ENCODE results near the gene PPP2R5D.

The PPP2R5D gene

DNA sequence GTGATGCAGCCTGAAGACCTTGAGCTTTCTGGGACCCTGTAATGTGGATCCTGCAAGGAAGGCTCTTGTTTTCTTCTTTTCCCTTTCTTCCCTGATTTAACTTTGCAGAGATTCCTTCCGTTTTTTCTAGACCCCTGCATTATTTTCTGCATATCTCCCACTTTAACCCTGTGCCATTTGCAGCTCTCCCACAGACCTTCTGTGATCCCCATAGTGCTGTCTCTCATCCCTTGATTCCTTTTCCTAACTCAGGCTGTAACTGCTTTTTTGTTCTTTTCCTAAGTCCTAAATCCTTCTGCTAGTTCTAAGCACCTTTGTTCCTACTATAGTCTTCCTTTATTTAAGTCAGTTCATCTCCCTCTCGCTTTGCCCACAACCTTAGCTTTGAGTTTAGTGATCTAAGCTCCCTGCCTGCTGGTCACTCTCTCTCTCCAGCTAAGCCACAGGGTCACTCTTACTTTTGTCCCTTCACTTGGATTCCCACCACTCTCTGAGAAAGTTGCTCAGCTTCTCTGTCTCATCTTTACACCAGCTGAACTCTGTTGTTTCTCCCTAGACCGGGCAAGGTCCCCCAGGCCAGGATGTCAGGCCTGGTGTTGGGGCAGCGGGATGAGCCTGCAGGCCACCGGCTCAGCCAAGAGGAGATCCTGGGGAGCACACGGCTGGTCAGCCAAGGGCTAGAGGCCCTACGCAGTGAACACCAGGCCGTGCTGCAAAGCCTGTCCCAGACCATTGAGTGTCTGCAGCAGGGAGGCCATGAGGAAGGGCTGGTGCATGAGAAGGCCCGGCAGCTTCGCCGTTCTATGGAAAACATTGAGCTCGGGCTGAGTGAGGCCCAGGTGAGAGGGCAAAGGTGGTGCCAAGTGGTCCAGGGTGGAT lies 76.6 kb downstream of the PPP2R5D start:
- TF ChIP-seq GATA2 (IDR thresholded peaks at IDR 0.05; ENCODE audit: low read depth, low read length) = no peak
- no peak for TF ChIP-seq GATA3 (IDR thresholded peaks at IDR 0.05; ENCODE audit: low read depth, low read length)

DNA sequence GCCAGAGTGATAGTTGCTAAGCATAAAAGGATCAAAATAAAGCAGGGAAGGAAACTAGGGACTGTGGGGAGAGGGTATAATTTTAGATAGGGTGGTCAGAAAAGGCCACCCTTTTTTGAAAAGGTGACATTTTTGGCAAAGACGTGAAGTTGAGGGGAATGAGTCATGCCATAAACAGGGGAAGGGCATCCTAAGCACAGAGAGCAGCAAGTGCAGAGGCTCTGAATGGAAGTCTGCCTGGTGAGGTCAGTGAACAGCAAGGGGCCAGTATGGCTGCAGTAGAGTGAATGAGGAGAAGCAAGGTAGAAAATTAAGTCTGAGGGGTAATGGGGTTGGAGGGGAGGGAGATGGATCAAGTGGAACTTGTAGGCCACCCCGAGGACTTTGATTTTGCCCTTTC lies 77.5 kb downstream of the PPP2R5D start:
- TF ChIP-seq GATA3 (IDR thresholded peaks at IDR 0.05; ENCODE audit: low read depth, low read length) = no peak
- no peak for TF ChIP-seq GATA2 (IDR thresholded peaks at IDR 0.05; ENCODE audit: low read depth, low read length)
